ENCODE measurements around the gene PTPN14. TPM values are rescaled to one million over a fixed set of nuclear protein-coding genes. Genes with fewer than 3 reads are reported as not detected.

The PTPN14 gene
- total RNA-seq, 1 experiment from 2014 or later: 209 TPM

DNA sequence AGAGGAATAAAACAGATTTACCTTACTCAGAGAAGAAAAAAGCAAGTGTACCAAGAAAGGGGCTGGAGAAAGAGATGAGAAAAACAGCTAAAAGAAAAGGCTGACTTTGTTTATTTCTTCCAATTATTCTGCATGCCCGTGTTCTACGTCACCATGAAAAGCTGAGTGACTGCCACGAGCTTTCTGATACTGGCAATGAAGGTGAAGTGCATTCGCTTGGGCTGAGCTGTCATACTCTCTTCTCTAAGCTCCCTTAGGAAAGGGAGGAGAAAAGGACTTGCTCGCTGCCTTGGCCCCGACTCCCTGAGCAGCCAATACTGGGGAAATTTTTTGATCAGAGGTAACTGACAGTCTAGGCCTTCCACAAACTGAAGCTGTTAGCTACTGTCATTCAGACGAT is 165.1 kb downstream of the PTPN14 start:
- POLR2A ChIA-PET: interaction anchor here (1.0 kb wide), 1 partner anchor 93 kb away, joined by 3 read pairs; no protein-coding TSS in a partner anchor
- Histone ChIP-seq H3K4me3 (ENCODE audit: low read depth in 2 of 2, low read length in 2 of 2) (no peak overlapping the region), H3K36me3 (ENCODE audit: control insufficient read depth, insufficient read depth, low read length) (peaks cover 49% of the 10 kb centered on the region), H3K27me3 (ENCODE audit: control insufficient read depth, insufficient read depth, low read length) (no peaks in the 10 kb centered on the region), H3K4me1 (ENCODE audit: control insufficient read depth, insufficient read depth, low read length) (peaks cover 2% of the 10 kb centered on the region; the same call in 1 of the 2 replicates), H3K9me3 (ENCODE audit: control insufficient read depth, insufficient read depth, low read depth, low read length) (no peaks in the 10 kb centered on the region), H3K27ac (ENCODE audit: low read length) (no peak overlapping the region)
- no peak for DNase-seq (ENCODE audit: low read depth, low spot score)
- intact Hi-C loops (cut with micrococcal nuclease; ENCODE audit: unreplicated experiment) (no loop called here), in situ Hi-C loops (cut with HindIII; ENCODE audit: low pct_unique_long_range_greater_than_20kb, low sequenced_read_pairs) (no loop called here)
- no TSS peak for BruUV-seq (replicated peaks)
- ATAC-seq: no peak
- TF ChIP-seq, protein P1, sequence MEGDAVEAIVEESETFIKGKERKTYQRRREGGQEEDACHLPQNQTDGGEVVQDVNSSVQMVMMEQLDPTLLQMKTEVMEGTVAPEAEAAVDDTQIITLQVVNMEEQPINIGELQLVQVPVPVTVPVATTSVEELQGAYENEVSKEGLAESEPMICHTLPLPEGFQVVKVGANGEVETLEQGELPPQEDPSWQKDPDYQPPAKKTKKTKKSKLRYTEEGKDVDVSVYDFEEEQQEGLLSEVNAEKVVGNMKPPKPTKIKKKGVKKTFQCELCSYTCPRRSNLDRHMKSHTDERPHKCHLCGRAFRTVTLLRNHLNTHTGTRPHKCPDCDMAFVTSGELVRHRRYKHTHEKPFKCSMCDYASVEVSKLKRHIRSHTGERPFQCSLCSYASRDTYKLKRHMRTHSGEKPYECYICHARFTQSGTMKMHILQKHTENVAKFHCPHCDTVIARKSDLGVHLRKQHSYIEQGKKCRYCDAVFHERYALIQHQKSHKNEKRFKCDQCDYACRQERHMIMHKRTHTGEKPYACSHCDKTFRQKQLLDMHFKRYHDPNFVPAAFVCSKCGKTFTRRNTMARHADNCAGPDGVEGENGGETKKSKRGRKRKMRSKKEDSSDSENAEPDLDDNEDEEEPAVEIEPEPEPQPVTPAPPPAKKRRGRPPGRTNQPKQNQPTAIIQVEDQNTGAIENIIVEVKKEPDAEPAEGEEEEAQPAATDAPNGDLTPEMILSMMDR (IDR thresholded peaks at IDR 0.05): no peak
- TF ChIP-seq POLR2AphosphoS5 (IDR thresholded peaks at IDR 0.05; ENCODE audit: low read depth, low read length): no peak
- TF ChIP-seq TCF7L2 (IDR thresholded peaks at IDR 0.05; ENCODE audit: low read depth, low read length): no peak
- TF ChIP-seq SIN3A (IDR thresholded peaks at IDR 0.05; ENCODE audit: borderline replicate concordance, insufficient read depth, low read depth, low read length): no peak
- TF ChIP-seq, protein P2, sequence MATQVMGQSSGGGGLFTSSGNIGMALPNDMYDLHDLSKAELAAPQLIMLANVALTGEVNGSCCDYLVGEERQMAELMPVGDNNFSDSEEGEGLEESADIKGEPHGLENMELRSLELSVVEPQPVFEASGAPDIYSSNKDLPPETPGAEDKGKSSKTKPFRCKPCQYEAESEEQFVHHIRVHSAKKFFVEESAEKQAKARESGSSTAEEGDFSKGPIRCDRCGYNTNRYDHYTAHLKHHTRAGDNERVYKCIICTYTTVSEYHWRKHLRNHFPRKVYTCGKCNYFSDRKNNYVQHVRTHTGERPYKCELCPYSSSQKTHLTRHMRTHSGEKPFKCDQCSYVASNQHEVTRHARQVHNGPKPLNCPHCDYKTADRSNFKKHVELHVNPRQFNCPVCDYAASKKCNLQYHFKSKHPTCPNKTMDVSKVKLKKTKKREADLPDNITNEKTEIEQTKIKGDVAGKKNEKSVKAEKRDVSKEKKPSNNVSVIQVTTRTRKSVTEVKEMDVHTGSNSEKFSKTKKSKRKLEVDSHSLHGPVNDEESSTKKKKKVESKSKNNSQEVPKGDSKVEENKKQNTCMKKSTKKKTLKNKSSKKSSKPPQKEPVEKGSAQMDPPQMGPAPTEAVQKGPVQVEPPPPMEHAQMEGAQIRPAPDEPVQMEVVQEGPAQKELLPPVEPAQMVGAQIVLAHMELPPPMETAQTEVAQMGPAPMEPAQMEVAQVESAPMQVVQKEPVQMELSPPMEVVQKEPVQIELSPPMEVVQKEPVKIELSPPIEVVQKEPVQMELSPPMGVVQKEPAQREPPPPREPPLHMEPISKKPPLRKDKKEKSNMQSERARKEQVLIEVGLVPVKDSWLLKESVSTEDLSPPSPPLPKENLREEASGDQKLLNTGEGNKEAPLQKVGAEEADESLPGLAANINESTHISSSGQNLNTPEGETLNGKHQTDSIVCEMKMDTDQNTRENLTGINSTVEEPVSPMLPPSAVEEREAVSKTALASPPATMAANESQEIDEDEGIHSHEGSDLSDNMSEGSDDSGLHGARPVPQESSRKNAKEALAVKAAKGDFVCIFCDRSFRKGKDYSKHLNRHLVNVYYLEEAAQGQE (IDR thresholded peaks at IDR 0.05; ENCODE audit: insufficient read depth in 1 of 2, low read depth in 2 of 2, low read length in 1 of 2): no peak
- CTCF ChIA-PET: no interaction called here

DNA sequence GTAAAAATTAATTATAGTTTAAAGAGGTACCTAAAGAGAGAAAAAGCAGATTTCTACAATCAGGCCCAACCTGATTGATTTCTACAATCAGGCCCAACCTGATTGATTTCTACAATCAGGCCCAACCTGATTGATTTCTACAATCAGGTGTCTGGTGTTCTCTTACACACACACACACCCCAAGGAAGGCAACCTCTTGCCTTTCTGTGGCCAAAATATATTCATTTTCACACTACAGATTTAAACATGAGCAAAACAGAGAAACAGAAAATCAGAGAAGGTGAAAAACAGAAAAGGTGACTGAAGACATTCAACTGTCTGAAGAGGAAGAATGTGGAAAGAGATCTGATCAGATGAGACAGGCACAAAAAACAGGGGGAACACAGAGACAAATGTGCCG is 166.0 kb downstream of the PTPN14 start:
- no peak overlapping the region for H3K4me3 ChIP-seq (ENCODE audit: low read depth in 2 of 2, low read length in 2 of 2)
- ChIA-PET POLR2A (no interaction called here), CTCF (no interaction called here)
- ATAC-seq: no peak
- TF ChIP-seq TCF7L2 (IDR thresholded peaks at IDR 0.05; ENCODE audit: low read depth, low read length): no peak
- TF ChIP-seq, protein P1 (IDR thresholded peaks at IDR 0.05): no peak
- no peak for TF ChIP-seq POLR2AphosphoS5 (IDR thresholded peaks at IDR 0.05; ENCODE audit: low read depth, low read length)
- TF ChIP-seq, protein P2 (IDR thresholded peaks at IDR 0.05; ENCODE audit: insufficient read depth in 1 of 2, low read depth in 2 of 2, low read length in 1 of 2): no peak
- no peak overlapping the region for H3K27ac ChIP-seq (ENCODE audit: low read length)
- H3K27me3 ChIP-seq (ENCODE audit: control insufficient read depth, insufficient read depth, low read length): no peaks in the 10 kb centered on the region
- H3K9me3 ChIP-seq (ENCODE audit: control insufficient read depth, insufficient read depth, low read depth, low read length): no peaks in the 10 kb centered on the region
- BruUV-seq (replicated peaks): no TSS peak
- H3K36me3 ChIP-seq (ENCODE audit: control insufficient read depth, insufficient read depth, low read length): peaks cover 51% of the 10 kb centered on the region
- H3K4me1 ChIP-seq (ENCODE audit: control insufficient read depth, insufficient read depth, low read length): peaks cover 11% of the 10 kb centered on the region
- in situ Hi-C loops (cut with HindIII; ENCODE audit: low pct_unique_long_range_greater_than_20kb, low sequenced_read_pairs): no loop called here
- intact Hi-C loops (cut with micrococcal nuclease; ENCODE audit: unreplicated experiment): no loop called here
- DNase-seq (ENCODE audit: low read depth, low spot score): no peak

Data from Panc1 (cell line).